Osteoblast (primary cell): ENCODE measurements around the gene FEM1B. TPM values are rescaled to one million over a fixed set of nuclear protein-coding genes. Genes with fewer than 3 reads are reported as not detected.

Experiments used
- DNase-seq: peaks from one replicate; pipeline ENCODE4 v3.0.0; 2011; ENCODE audit warnings: low spot score, mixed read lengths; ENCODE audit not compliant: insufficient read length; ENCODE audit errors: missing footprints
- H2AFZ ChIP-seq: 2 replicates; pipeline ENCODE4 v1.6.0; 2011; ENCODE audit warnings: mild to moderate bottlenecking, low read length
- H3K27ac ChIP-seq: 2 replicates; pipeline ENCODE4 v1.5.1; 2011; ENCODE audit warnings: mild to moderate bottlenecking, low read depth, low read length, moderate library complexity
- H3K27me3 ChIP-seq: 2 replicates; pipeline ENCODE4 v1.6.0; 2012; ENCODE audit warnings: mild to moderate bottlenecking, control low read depth, inconsistent platforms, low read length, moderate library complexity; ENCODE audit not compliant: insufficient read depth
- H3K36me3 ChIP-seq: 2 replicates; pipeline ENCODE4 v1.5.1; 2011; ENCODE audit warnings: mild to moderate bottlenecking, low read length, control low read depth, moderate library complexity; ENCODE audit not compliant: insufficient read depth
- H3K4me1 ChIP-seq: 2 replicates; pipeline ENCODE4 v1.5.1; 2011; ENCODE audit warnings: mild to moderate bottlenecking, low read length, control low read depth, moderate library complexity; ENCODE audit not compliant: insufficient read depth
- H3K4me2 ChIP-seq: 2 replicates; pipeline ENCODE4 v1.6.0; 2011; ENCODE audit warnings: mild to moderate bottlenecking, low read length; ENCODE audit not compliant: insufficient read depth
- H3K4me3 ChIP-seq: fragments of 200-600 bp; sonication (generic); 3 replicates; pipeline ENCODE4 v1.5.1; 2012; ENCODE audit warnings: mild to moderate bottlenecking, low read length, inconsistent platforms; ENCODE audit not compliant: insufficient read depth
- H3K79me2 ChIP-seq: 2 replicates; pipeline ENCODE4 v1.6.0; 2012; ENCODE audit warnings: mild to moderate bottlenecking, low read length, control low read depth, inconsistent platforms; ENCODE audit not compliant: insufficient read depth
- H3K9me3 ChIP-seq: 2 replicates; pipeline ENCODE4 v1.5.1; 2011; ENCODE audit warnings: low read depth, low read length, control low read depth
- H4K20me1 ChIP-seq: 2 replicates; pipeline ENCODE4 v1.6.0; 2012; ENCODE audit warnings: mild to moderate bottlenecking, low read length, control low read depth; ENCODE audit not compliant: insufficient read depth
- CTCF ChIP-seq: IDR thresholded peaks from 2 replicates; pipeline ENCODE4 v1.5.1; 2011; ENCODE audit warnings: mild to moderate bottlenecking, low read depth, low read length, moderate library complexity; ENCODE audit errors: extremely low read depth
- total RNA-seq: library from RNA; depleted of rRNA; stranded (reverse); fragments of >200 nt; gene quantifications from 2 replicates; pipeline ENCODE4 v1.2.3, GENCODE V29; 2012

FEM1B gene
- total RNA-seq, 1 donor: 35.5 TPM

- no peak for TF ChIP-seq CTCF
- Histone ChIP-seq H3K27me3 (no peaks in the 10 kb centered on the region), H3K4me3 (no peak overlapping the region), H2AFZ (no peak overlapping the region), H3K79me2 (peaks cover 99% of the 10 kb centered on the region), H4K20me1 (peaks cover 71% of the 10 kb centered on the region), H3K4me1 (peaks cover 22% of the 10 kb centered on the region), H3K4me2 (no peak overlapping the region), H3K36me3 (peaks cover 17% of the 10 kb centered on the region), H3K27ac (no peak overlapping the region), H3K9me3 (no peaks in the 10 kb centered on the region)
- DNase-seq: no peak
Measured at GRCh38 chr15:68285259-68285980, 7.9 kb downstream of the FEM1B start.

GRCh38 chr15:68286256-68286655, 8.7 kb downstream of the FEM1B start:
- TF ChIP-seq CTCF: no peak
- peaks cover 63% of the 10 kb centered on the region for H4K20me1 ChIP-seq
- no peaks in the 10 kb centered on the region for H3K27me3 ChIP-seq
- H3K79me2 ChIP-seq: peaks cover 99% of the 10 kb centered on the region
- no peak overlapping the region for H3K4me2 ChIP-seq
- H3K9me3 ChIP-seq: no peaks in the 10 kb centered on the region
- H3K4me1 ChIP-seq: peaks cover 14% of the 10 kb centered on the region
- H3K4me3 ChIP-seq: no peak overlapping the region
- H2AFZ ChIP-seq: no peak overlapping the region
- DNase-seq: no peak
- H3K27ac ChIP-seq: no peak overlapping the region
- H3K36me3 ChIP-seq: peaks cover 26% of the 10 kb centered on the region

DNA sequence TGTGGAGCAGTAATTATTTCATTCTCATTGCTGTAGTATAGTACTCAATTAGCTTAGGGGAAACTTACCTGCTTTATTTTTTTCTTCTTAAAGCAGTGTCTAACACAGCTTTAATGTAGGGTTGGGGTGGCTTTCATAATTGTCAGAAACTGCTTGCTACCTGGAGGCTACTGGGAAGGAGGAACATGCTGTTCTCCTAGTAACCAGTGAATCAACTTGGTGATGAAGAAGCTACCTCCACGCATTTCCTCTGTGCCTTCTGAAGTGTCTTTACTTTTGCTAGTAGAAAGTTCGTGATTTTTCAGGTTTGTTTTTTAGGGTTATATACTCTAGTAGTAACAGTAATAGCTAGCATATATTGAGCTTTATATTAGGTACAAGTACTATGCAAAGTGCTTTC, 11.5 kb downstream of the FEM1B start:
- H3K36me3 ChIP-seq: peaks cover 42% of the 10 kb centered on the region
- H3K9me3 ChIP-seq: no peaks in the 10 kb centered on the region
- no peak for TF ChIP-seq CTCF
- H3K4me2 ChIP-seq: no peak overlapping the region
- peaks cover 3% of the 10 kb centered on the region for H3K4me1 ChIP-seq
- peaks cover 98% of the 10 kb centered on the region for H3K79me2 ChIP-seq
- peaks cover 45% of the 10 kb centered on the region for H4K20me1 ChIP-seq
- no peak for DNase-seq
- H2AFZ ChIP-seq: no peak overlapping the region
- no peak overlapping the region for H3K27ac ChIP-seq
- no peak overlapping the region for H3K4me3 ChIP-seq
- no peaks in the 10 kb centered on the region for H3K27me3 ChIP-seq

- Histone ChIP-seq H3K9me3 (no peaks in the 10 kb centered on the region), H3K4me2 (no peak overlapping the region), H2AFZ (no peak overlapping the region), H3K4me1 (peaks cover 3% of the 10 kb centered on the region), H3K36me3 (peaks cover 37% of the 10 kb centered on the region), H3K27me3 (no peaks in the 10 kb centered on the region), H4K20me1 (peaks cover 42% of the 10 kb centered on the region), H3K4me3 (no peak overlapping the region), H3K27ac (no peak overlapping the region), H3K79me2 (peaks cover 99% of the 10 kb centered on the region)
- no peak for DNase-seq
- TF ChIP-seq CTCF: no peak
Measured at GRCh38 chr15:68289621-68290352, 12.2 kb downstream of the FEM1B start.
